Epithelial cell of esophagus (primary cell): ENCODE data around the gene NAALADL2.

ENCODE experiments used
- DNase-seq: peaks from one replicate; pipeline ENCODE4 v3.0.0; 2010; ENCODE audit warnings: low read depth
- H3K4me3 ChIP-seq: 2 replicates; pipeline ENCODE4 v1.5.1; 2011; ENCODE audit warnings: mild to moderate bottlenecking, low read length, control low read depth
- CTCF ChIP-seq: IDR thresholded peaks from 2 replicates; pipeline ENCODE4 v1.5.1; 2011; ENCODE audit warnings: low read depth, mild to moderate bottlenecking, low read length, control low read depth, inconsistent platforms; ENCODE audit not compliant: insufficient read depth; ENCODE audit errors: missing control alignments

Gene NAALADL2

GRCh38 chr3:175469124-175469523 lies 610.0 kb downstream of the NAALADL2 start:
- DNase-seq, result no peak
- H3K4me3 ChIP-seq, result no peak overlapping the region
- TF ChIP-seq CTCF, result no peak

GRCh38 chr3:175475765-175476164 lies 616.6 kb downstream of the NAALADL2 start:
- DNase-seq, result no peak

GRCh38 chr3:175476489-175476888 lies 617.4 kb downstream of the NAALADL2 start:
- TF ChIP-seq CTCF, result no peak
- no peak overlapping the region for H3K4me3 ChIP-seq
- DNase-seq, result no peak

More at GRCh38 chr3:175475765-175476164, 616.6 kb downstream of the NAALADL2 start:
- no peak overlapping the region for H3K4me3 ChIP-seq
- TF ChIP-seq CTCF, result no peak

GRCh38 chr3:175477651-175478224 lies 618.6 kb downstream of the NAALADL2 start:
- no peak overlapping the region for H3K4me3 ChIP-seq
- no peak for DNase-seq
- no peak for TF ChIP-seq CTCF

GRCh38 chr3:175478301-175478700 lies 619.2 kb downstream of the NAALADL2 start:
- DNase-seq, result no peak
- TF ChIP-seq CTCF, result no peak
- no peak overlapping the region for H3K4me3 ChIP-seq

GRCh38 chr3:175479175-175479574 lies 620.0 kb downstream of the NAALADL2 start:
- TF ChIP-seq CTCF, result no peak
- H3K4me3 ChIP-seq, result no peak overlapping the region
- DNase-seq, result no peak

- DNase-seq, result no peak
Observed at GRCh38 chr3:175479800-175480199, 620.7 kb downstream of the NAALADL2 start.

More at GRCh38 chr3:175479800-175480199, 620.7 kb downstream of the NAALADL2 start:
- TF ChIP-seq CTCF, result no peak
- no peak overlapping the region for H3K4me3 ChIP-seq
